Measurements from ENCODE around the gene SEMA5A. TPM values are rescaled to one million over a fixed set of nuclear protein-coding genes. Genes with fewer than 3 reads are reported as not detected.

SEMA5A gene
- total and polyA plus RNA-seq, 7 donors = 0.60 to 4.7 (median 2.8) TPM

- Histone ChIP-seq H3K4me1 (peaks cover 0 to 13% (median 5%) of the 10 kb centered on the region in 4 donors), H3K9me3 (no peaks in the 10 kb centered on the region), H3K27ac (no peak overlapping the region), H3K36me3 (no peaks in the 10 kb centered on the region), H3K4me3 (no peak overlapping the region), H3K27me3 (no peaks in the 10 kb centered on the region)
- TF ChIP-seq, protein P1, sequence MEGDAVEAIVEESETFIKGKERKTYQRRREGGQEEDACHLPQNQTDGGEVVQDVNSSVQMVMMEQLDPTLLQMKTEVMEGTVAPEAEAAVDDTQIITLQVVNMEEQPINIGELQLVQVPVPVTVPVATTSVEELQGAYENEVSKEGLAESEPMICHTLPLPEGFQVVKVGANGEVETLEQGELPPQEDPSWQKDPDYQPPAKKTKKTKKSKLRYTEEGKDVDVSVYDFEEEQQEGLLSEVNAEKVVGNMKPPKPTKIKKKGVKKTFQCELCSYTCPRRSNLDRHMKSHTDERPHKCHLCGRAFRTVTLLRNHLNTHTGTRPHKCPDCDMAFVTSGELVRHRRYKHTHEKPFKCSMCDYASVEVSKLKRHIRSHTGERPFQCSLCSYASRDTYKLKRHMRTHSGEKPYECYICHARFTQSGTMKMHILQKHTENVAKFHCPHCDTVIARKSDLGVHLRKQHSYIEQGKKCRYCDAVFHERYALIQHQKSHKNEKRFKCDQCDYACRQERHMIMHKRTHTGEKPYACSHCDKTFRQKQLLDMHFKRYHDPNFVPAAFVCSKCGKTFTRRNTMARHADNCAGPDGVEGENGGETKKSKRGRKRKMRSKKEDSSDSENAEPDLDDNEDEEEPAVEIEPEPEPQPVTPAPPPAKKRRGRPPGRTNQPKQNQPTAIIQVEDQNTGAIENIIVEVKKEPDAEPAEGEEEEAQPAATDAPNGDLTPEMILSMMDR (IDR thresholded peaks at IDR 0.05) = no peak
- TF ChIP-seq POLR2AphosphoS5 (IDR thresholded peaks at IDR 0.05) (no peak), POLR2A (IDR thresholded peaks at IDR 0.05) (no peak), EP300 (IDR thresholded peaks at IDR 0.05) (no peak)
- intact Hi-C loops (cut with DNase I) = no loop called here
- 75 to 76% methylated on average over 4 of the region's 4 CpGs for WGBS, 2 donors
- DNase-seq = no peak
Observed at GRCh38 chr5:9072701-9073100, 473.2 kb downstream of the SEMA5A start.

DNA sequence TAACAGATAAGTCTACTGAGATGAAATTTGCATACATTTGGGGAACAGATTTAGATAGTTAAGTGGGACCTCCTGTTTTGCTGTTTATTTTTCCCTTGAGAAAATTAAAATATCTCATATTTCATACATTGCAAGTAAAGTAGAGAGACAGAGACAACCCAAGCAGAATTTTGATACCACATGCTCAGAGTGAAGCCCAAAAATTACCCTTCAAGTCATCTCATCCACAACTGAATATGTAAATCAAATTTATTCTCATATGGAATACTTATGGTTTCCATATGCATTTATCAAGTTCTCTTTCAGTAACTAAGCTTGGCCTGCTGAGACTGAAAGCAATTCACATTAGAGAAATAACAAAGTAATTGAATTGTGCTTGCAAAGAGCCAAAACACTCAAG, 474.4 kb downstream of the SEMA5A start:
- H3K4me3 ChIP-seq = no peak overlapping the region
- no peak for TF ChIP-seq POLR2AphosphoS5 (IDR thresholded peaks at IDR 0.05)
- H3K27ac ChIP-seq = no peak overlapping the region
- no peaks in the 10 kb centered on the region for H3K36me3 ChIP-seq
- no peak for DNase-seq
- intact Hi-C loops (cut with DNase I) = no loop called here
- peaks cover 0 to 13% (median 5%) of the 10 kb centered on the region in 4 donors for H3K4me1 ChIP-seq
- H3K27me3 ChIP-seq = no peaks in the 10 kb centered on the region
- H3K9me3 ChIP-seq = no peaks in the 10 kb centered on the region

GRCh38 chr5:9071074-9071473, 474.8 kb downstream of the SEMA5A start:
- no peak for TF ChIP-seq POLR2AphosphoS5 (IDR thresholded peaks at IDR 0.05)
- no peak for TF ChIP-seq POLR2A (IDR thresholded peaks at IDR 0.05)
- no peak for TF ChIP-seq EP300 (IDR thresholded peaks at IDR 0.05)
- TF ChIP-seq, protein P1 (IDR thresholded peaks at IDR 0.05) = no peak
- no peak for DNase-seq
- 75 to 85% methylated on average over 3 of the region's 3 CpGs for WGBS, 2 donors
- Histone ChIP-seq H3K9me3 (no peaks in the 10 kb centered on the region), H3K27me3 (no peaks in the 10 kb centered on the region), H3K27ac (no peak overlapping the region), H3K4me3 (no peak overlapping the region), H3K36me3 (no peaks in the 10 kb centered on the region), H3K4me1 (peaks cover 0 to 13% (median 5%) of the 10 kb centered on the region in 4 donors)
- intact Hi-C loops (cut with DNase I) = no loop called here

- intact Hi-C loops (cut with DNase I) = no loop called here
- H3K27ac ChIP-seq = no peak overlapping the region
- H3K36me3 ChIP-seq = no peaks in the 10 kb centered on the region
- no peak for DNase-seq
- 73 to 84% methylated on average over 6 of the region's 6 CpGs for WGBS, 2 donors
- H3K9me3 ChIP-seq = no peaks in the 10 kb centered on the region
- no peak overlapping the region for H3K4me3 ChIP-seq
- H3K27me3 ChIP-seq = no peaks in the 10 kb centered on the region
- peaks cover 0 to 13% (median 5%) of the 10 kb centered on the region in 4 donors for H3K4me1 ChIP-seq
- TF ChIP-seq POLR2AphosphoS5 (IDR thresholded peaks at IDR 0.05) (peak in 3 of 4 donors; percentile 44 to 69 (median 65)), POLR2A (IDR thresholded peaks at IDR 0.05) (no peak), EP300 (IDR thresholded peaks at IDR 0.05) (peak in 1 of 4 donors; percentile 15)
- TF ChIP-seq, protein P1 (IDR thresholded peaks at IDR 0.05) = no peak
Observed at GRCh38 chr5:9069650-9070049, 476.2 kb downstream of the SEMA5A start.

- intact Hi-C loops (cut with DNase I) = no loop called here
- no peak overlapping the region for H3K4me3 ChIP-seq
- H3K36me3 ChIP-seq = no peaks in the 10 kb centered on the region
- no peaks in the 10 kb centered on the region for H3K27me3 ChIP-seq
- TF ChIP-seq POLR2AphosphoS5 (IDR thresholded peaks at IDR 0.05) = no peak
- TF ChIP-seq, protein P1 (IDR thresholded peaks at IDR 0.05) = no peak
- TF ChIP-seq POLR2A (IDR thresholded peaks at IDR 0.05) = no peak
- no peak for TF ChIP-seq EP300 (IDR thresholded peaks at IDR 0.05)
- no peak overlapping the region for H3K27ac ChIP-seq
- no peak for DNase-seq
- no peaks in the 10 kb centered on the region for H3K9me3 ChIP-seq
- WGBS, 2 donors = 78 to 87% methylated on average over 2 of the region's 2 CpGs
- peaks cover 0 to 13% (median 5%) of the 10 kb centered on the region in 4 donors for H3K4me1 ChIP-seq
Observed at GRCh38 chr5:9067154-9067553, 478.7 kb downstream of the SEMA5A start.
